HG03060 (cell line): ENCODE data around the gene CMSS1.

Source experiments
- ATAC-seq: cut with Tn5 transposase; IDR thresholded peaks from one replicate; pipeline ENCODE4 v1.9.1; 2021; ENCODE audit warnings: low read depth, moderate number of reproducible peaks; ENCODE audit not compliant: unreplicated experiment

CMSS1 gene

DNA sequence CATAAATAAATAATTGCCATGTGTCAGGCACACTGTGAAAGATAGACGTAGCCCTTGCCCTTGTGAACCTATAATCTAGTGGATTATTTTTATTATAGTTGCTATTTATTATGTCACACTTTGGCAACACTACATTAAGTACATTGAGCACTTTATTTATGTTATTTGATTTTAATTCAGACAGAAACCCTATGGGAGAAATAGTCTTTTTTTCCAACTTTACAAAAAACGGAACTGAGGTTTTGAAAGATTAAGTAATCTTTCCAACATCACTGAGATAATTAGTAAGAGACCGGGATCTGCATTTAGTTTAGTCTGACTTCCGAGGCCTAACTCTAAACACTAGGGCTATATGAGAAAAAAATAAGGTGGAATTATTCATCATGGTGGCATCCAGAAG lies 299.4 kb downstream of the CMSS1 start:
- no peak for ATAC-seq

DNA sequence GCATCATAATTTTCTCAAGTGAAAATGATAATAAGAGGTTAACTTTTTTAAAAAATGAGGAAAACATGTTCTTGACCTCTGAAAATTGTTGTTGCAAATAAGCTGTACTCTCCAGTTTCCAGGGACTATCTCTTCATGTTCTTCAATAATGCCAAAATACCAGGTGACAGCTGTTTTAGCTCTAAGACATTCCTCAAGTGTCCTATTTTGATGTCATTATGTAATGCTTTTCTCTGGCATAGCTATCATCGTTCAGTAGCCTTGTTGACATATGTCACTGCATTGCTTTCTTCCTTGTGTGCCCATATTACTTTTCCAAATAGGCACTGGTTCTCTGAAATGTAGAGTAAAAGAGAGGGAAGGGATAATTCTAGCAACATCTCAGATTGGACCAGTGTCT lies 302.4 kb downstream of the CMSS1 start:
- ATAC-seq = no peak

DNA sequence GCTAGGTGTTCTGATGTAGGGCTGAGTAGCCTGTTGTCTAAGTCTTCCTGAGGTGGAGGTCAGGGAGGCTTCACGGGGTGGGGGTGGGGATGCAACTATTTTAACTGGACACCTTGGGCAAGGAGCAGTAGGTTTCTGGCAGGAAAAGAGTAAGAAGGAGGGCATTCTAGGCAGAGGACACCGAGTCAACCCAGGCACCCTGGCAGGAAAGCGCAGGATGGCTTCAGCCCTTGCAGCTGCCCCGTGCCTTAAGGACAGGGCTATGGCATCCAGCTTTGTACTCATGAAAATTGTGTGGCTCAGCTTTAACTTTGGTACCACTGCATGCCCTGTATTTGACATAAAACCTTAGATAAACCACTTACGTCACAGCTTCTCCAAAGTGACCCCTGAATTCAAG lies 303.0 kb downstream of the CMSS1 start:
- no peak for ATAC-seq

DNA sequence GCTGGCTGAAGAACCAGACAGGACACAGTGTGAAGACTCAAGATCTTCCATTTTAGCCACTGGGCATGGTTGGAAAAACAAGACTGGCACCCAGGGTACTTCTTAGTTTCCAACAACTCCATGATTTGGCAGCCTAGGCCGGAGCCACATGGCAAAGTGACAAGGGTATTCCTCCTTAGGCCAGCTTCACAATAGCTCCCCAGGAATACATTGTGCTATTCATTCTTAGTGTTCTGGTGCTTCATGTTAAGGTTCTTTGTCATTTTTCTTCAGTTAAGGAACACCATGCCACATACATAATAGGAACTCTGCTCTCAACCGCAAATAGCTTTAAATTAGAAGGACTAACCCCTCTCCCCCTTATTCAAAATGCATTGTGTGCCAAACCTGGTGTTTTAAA lies 304.7 kb downstream of the CMSS1 start:
- ATAC-seq = no peak

DNA sequence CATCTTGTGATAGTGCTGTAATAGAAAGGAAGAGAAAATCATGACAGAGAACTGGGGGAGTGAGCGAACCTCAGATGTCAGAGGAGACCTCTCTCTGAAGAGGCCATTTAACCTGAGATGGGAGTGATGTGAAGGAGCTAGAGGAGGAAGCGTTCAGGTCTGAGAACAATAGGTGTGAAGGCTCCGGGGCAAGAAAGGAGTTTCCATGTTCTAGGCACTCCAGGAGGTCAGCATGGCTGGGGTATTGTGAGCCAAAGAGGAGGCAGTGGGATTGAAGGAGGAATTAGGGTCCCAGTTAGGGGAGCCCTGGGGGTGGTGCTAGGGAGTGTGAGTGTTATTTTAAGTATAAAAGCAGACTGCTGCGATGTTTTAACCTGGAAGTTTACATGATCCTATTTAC lies 305.4 kb downstream of the CMSS1 start:
- no peak for ATAC-seq

DNA sequence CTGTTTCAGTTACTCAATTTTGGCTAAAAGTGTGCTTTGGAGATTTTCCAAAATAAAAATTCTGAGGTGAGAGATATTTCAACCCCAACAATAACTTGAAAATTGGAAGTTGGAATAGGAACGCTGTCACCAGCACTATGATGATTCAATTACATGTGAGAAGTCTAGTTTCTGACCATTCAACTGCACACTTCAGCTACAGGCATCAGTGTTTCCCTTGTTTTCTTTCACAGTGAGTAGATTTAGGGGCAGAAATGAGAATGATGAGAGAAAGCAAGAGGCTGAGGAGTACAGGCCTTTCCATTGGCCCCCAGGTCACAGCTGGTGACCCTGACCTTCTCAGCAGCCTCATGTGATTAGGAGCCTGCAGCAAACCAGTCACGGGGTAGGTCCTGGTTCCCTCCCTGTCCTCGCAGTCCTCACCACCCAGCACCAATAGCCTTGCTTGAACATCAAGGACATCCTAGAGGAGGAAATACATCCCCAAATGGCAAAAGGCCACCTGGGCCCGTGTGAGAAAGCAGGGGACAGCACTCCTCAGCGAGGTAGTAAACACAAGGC lies 306.6 kb downstream of the CMSS1 start:
- ATAC-seq = no peak

DNA sequence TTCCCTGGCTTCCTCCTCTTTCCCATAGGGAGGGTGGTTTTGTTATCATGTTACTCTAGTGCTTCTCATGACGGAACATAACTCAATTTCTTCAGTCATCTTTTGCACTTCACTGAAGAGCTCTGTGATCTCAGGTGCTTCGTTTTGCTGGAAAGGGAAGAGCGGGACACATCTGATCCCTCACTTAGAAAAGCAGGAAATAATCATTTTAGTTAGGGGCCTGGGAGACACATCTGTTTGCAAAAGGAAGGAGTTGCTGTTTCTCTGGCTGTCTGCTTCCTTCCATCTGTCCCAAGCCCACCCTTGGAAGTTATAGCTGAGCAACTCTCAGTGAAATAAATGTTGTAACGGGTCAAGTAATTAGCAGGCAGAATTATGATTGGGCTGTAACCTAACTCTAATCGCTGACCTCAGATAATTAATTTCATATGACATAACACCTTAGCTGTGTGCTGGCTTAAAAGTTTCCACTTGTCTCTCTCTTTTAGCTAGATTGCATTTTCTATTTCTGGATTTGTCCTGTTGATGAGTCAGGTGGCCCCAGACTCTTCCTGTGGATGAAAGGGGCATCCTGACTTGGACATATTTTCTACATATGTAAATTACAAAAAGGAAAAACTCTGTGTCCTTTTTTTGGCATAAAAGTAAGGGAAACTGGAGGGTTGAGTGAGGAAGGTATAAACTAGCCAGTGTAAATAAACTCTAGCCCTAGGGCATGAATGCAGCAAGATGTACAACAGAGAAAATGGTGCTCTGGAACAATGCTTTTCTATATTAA lies 307.7 kb downstream of the CMSS1 start:
- no peak for ATAC-seq

DNA sequence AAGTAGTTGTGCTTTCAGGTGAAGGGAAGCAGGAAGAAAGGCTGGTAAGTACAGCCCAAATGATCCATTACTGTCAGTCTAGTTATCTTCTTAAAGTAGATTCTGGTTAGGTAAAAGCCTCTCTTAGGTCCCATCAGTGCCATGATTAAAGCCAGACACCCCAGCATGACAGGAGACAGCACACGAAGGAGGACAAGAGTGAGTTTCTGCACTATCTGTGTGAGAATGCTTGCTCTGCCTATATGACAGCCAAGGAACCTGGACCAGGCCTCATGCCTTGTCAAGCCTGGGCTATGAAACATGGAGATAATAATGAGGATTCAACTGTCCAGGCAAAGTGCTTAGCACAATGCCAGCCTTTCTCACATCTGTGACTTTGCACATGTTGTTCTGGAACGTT lies 310.1 kb downstream of the CMSS1 start:
- ATAC-seq = no peak

DNA sequence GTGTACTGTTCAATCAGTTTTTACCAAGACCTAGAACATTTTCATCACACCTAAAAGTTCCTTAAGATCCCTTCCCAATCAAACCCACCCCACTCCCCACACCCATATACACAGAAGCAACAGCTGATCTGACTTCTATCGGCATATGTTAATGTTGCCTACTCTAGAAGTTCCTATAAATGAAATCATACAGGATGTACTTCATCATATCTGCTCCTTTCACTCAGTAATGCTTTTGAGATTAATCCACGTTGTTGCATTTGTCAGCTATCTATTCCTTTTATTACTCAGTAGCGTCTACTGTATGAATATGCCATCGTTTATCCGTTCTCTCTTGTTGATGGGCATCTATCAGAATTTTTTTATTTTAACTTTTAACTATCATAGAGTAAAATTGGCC lies 310.9 kb downstream of the CMSS1 start:
- ATAC-seq = no peak

DNA sequence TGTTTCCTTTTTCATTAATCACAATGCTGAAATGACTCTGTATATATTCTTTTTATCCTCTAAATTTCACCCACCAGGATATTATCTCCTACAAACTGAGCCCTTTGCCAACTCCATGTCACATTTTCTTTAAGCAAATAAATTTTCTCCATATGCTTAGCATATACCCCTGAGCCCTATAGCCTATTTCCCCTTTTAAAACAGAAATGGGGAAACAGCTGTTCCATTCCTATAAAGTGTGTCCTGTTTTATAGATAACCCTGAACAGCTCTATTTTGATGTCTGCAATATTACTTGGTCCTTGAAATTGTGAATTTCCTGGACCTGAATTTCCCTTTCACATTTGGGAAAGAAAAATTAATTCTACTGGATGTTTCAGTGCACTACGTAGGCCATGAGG lies 312.3 kb downstream of the CMSS1 start:
- ATAC-seq = no peak

DNA sequence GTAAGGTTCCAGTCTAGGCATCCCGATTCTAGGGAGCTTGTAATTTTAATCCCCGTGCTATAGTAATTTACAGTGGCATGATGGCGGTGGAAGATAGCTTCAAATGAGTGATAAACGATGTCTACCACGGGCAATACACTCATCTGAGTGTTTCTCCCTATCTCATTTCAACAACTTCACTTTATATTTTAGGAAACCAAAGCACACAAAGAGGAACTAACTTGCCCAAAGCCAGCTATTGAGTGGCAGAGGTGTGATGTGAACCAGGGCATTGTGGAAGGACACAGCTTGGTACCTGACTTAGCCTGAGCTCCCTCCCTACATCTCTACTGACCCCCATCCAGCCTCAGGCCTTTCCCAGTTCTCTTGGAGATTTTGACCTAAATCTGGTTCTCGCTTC lies 313.6 kb downstream of the CMSS1 start:
- ATAC-seq = no peak

DNA sequence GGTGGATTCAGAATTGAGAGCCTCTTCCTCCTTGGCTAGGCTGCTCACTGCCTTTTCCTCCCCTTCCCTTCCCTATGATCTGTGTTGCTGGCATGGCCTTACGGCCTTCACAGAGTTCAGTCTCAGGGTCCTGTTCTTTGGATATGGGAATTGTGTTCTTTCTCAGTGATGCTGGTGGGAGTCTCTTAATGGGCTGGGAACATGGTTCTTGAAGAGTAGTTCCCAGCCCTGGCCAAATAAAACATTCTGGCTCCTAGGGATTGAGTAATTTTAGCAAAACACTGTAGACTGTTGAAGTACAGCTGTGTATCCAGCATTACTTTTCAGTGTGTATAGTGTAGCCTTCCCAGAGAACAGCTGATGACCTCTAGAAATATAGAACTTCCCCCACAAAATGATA lies 319.3 kb downstream of the CMSS1 start:
- ATAC-seq = no peak

DNA sequence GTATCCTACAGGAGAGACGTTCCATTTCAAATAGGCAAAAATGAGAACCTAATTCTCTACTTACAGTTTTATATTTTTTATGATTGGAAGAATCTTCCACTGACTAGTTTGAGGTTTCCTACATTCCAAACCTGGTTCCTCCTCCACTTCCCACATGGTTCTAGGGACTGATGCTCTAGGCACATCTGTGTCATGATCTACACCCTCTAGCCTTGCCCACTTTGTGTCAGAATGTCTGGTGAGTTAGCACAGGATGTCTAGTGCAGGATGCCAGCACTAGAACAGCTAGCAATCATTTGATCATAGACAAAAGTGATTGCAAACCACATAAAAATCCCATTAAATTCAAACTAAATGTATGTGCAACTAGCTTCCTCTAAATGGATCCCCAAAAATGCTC lies 323.3 kb downstream of the CMSS1 start:
- ATAC-seq = no peak

DNA sequence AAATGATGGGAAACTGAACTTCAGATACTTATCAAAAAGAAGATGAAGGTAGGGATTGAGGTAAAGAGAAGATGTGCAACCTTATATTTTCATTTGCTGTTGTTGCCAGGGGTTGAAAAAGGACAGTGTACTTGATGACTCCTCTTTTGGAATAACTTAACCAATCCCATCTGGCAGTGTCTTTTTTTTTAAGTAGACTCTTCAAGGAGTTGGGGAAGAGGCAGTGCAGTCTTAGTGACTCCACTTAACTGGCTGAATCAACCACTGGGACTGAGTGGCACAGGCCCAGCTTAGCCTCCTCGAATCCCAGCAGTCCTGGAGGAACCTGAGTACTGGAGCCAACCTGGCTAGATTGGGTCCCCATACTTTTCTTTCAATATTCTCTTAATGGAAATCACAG lies 323.9 kb downstream of the CMSS1 start:
- no peak for ATAC-seq

DNA sequence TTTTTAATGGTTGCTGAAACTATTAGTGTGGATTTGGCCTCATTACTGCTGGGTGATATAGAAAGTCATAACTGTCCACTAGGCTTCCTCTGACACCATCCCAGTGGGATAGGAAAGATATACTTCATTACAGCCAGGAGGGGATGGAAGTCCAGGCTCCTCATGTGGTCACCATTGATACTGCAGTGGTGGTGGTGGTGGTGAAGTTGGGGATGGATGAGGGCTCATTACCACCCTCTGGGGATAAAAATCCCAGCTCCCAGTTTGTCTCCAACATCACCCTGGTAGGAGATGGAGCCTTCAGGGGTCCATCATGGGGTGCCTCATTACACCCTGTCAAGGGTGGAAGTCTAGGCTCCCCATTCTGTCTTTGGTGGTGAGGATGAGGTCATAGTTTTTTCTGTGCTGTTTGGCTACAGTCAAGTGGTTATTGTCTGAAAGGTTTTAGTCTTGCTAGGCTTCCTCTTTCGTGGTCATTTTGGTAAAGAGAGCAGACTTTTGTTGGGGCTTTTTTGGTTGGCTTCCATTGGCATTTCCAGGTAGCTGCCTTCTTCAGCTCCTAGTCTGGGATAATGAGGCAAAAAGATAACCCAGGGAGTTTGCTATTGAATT lies 326.7 kb downstream of the CMSS1 start:
- ATAC-seq = no peak

DNA sequence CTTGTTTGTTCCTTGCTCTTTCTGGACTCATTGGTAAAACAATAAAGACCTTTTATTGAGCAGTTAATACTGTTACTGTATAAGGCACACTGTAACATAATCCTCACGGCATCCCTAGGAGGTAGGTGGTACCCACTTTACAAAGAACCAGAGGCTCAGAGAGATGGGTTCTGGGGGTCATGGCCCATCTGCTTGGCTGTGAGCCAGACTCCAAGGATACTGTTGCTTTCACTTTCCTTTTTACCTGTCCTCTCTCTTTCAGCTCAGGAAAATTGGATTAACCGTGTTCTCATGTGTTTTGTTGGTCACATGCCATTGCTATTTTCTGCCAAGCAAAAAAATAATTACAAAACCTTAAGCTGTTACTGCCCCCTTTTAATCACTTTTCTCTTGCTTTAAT lies 331.5 kb downstream of the CMSS1 start:
- no peak for ATAC-seq

DNA sequence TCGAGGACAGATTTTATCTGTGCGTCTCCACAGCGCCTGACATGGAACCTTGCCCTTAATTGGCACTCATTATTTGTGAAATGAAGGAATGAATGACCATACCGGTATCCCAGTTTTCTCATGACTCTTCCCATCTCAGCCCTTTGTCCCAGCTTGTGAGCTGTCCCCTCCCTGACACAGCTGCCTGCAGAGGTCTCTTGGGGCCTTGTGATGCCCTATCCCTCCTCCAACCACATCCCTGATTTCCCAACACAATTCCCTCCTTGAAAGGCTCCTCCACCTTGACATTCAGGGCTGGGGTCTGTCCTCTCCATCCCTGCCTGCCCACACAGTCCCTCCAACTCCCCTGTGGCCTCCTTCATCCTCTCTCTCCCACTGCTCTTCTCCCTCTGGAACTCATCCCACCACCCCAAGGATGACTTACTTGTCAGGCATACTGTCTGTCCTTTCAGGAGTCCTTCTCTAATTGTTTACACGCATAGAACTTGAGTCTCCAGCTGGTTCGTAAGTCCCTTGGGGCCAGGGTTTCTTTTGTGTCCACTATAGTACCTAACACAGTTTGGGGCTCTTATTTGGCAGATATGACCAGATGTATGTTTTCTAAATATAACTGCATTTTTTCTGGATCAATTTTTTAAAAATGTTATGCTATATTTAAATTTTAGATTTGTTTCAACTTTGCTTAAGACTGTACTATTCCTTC lies 332.2 kb downstream of the CMSS1 start:
- ATAC-seq = no peak

DNA sequence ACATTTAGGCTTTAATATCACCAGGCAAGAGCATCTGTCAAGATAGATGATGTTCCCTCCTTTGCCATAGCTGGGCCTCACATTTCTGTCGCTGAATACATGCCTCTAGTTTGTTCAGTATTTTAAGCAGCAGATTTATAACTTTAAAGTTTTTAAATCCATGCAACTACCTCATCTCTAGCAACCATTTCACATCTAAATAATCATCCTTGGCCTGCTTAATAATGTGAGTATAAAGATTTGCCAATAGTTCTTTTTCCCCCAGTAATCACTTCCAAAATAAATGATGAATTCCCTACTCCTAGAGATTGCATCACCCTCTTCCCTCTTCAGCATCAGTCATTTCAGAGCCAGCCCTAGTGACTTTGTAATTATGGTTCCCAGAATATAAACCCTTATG lies 332.8 kb downstream of the CMSS1 start:
- ATAC-seq = no peak

DNA sequence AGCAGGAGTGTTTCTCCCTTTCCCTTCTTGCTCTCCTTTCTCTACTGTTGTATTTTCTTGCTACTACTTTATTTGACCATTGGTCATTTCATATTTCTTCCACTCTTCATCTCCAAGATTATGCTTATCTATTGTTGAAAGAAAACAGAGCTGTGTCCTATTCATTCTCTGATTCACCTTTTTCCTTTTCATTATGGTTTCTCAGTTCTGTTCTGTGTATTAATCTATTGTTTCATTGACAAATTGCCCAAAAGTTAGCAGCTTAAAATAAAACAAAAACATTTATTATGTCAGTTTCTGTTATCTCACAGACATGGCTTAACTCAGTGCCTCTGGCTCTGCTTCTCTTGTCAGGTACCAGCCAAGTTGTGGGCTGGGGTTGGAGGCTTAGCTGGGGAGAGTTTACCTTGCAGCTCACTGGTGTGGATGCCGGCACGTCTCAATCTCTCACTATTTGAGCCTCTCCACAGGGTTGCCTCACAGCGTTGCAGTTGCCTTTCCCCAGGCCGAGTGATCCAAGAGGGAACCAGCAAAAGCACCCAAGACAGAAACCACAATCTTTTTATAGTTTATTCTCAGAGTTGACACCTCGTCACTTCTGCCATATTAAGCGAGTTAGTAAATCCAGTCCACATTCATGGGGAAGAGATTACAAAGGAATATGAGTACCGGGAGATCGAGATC lies 333.5 kb downstream of the CMSS1 start:
- ATAC-seq = no peak

DNA sequence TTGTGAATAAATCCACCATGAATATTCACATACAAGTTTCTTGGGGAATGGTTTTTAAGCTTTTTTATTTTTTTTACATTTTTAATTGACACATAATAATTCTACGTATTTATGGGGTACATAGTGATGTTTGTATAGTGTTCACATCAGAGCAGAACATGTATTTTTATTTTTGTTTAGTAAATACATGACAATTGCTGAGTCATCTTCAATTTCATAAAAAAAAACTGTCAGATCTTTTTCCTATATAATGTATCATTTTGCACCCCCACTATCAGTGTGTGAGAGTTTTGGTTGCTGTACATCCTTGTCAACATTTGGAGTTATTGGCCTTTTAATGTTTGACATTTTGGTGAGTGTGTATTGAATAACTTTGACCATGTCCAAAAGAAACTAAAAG lies 336.5 kb downstream of the CMSS1 start:
- ATAC-seq = no peak

DNA sequence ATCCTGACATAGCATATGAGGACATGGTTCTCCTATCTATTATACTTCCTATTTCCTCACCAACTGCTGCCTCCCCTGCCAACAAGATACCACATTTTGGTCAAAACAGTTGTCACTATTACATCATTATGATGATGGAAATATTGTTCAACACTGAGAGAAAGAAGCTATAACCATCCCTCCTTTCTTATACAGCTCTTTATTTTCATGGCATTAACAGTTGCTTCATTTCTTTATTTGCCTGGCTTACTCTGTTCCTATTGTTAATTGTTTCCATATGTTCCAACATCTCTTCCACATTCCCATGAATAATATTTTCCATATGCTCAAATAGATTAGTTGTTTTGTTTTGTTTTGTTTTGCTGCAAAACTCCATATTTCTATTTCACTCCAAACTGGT lies 337.5 kb downstream of the CMSS1 start:
- ATAC-seq = no peak
